ENCODE results near the gene ABHD15.

Gene ABHD15

DNA sequence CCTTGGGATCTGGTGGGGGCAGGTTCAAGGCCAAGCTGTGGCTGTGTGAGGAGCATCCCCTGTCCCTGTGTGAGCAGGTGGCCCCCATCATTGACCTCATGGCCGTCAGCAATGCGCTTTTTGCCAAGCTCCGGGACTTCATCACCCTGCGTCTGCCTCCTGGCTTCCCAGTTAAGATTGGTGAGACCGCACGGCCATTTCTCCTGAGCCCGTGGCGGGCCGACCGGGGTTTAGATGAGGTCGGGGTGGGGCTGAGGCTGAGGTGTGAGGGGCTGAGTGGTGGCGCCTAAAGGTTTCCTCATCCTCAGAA lies 45.2 kb upstream of the ABHD15 start:
- no peak overlapping the region for H3K4ac ChIP-seq (ENCODE audit: low read depth, low read length)
- no CpG with 5 or more reads among the region's 12 CpGs for WGBS (ENCODE audit: extremely low coverage, insufficient coverage, insufficient read length)
- H4K8ac ChIP-seq (ENCODE audit: low read depth, low read length): no peak overlapping the region
- no peak overlapping the region for H3K4me3 ChIP-seq (ENCODE audit: low read depth, low read length)
- no peak overlapping the region for H3K4me2 ChIP-seq (ENCODE audit: low read length)
- no peak overlapping the region for H2BK5ac ChIP-seq (ENCODE audit: low read depth, low read length, poor library complexity)
- H2BK120ac ChIP-seq (ENCODE audit: insufficient read depth, low read length, poor library complexity): no peak overlapping the region
- no peak overlapping the region for H3K9ac ChIP-seq (ENCODE audit: low read length)
- H4K12ac ChIP-seq (ENCODE audit: low read depth, low read length): no peak overlapping the region
- H4K91ac ChIP-seq (ENCODE audit: low read depth, low read length): no peak overlapping the region
- H2AK5ac ChIP-seq (ENCODE audit: low read length): no peak overlapping the region
- H3K27me3 ChIP-seq (ENCODE audit: insufficient read depth, low read length): peaks cover 12% of the 10 kb centered on the region
- DNase-seq: peak in 1 of 2 donors; percentile 58
- peaks cover 9 to 18% of the 10 kb centered on the region in 2 experiments for H3K4me1 ChIP-seq (ENCODE audit: control insufficient read depth in 1 of 2, insufficient read depth in 2 of 2, low read length in 2 of 2)
- peaks cover 1% of the 10 kb centered on the region for H3K79me1 ChIP-seq (ENCODE audit: low read length)
- no peaks in the 10 kb centered on the region for H3K36me3 ChIP-seq (ENCODE audit: control insufficient read depth in 1 of 2, insufficient read depth in 2 of 2, low read length in 2 of 2)
- no peak overlapping the region for H3K23ac ChIP-seq (ENCODE audit: low read length)
- no peak overlapping the region for H3K27ac ChIP-seq (ENCODE audit: low read depth, low read length)
- H3K79me2 ChIP-seq (ENCODE audit: control insufficient read depth, insufficient read depth, low read length, poor library complexity): no peaks in the 10 kb centered on the region
- H3K14ac ChIP-seq (ENCODE audit: low read length): no peak overlapping the region
- H3K18ac ChIP-seq (ENCODE audit: low read length): no peak overlapping the region
- peaks cover 13% of the 10 kb centered on the region for H3K9me3 ChIP-seq (ENCODE audit: insufficient read depth, low read depth, low read length)
- H2AFZ ChIP-seq (ENCODE audit: insufficient read depth, low read length, poor library complexity): no peak overlapping the region
- no peak overlapping the region for H2BK12ac ChIP-seq (ENCODE audit: low read length)

DNA sequence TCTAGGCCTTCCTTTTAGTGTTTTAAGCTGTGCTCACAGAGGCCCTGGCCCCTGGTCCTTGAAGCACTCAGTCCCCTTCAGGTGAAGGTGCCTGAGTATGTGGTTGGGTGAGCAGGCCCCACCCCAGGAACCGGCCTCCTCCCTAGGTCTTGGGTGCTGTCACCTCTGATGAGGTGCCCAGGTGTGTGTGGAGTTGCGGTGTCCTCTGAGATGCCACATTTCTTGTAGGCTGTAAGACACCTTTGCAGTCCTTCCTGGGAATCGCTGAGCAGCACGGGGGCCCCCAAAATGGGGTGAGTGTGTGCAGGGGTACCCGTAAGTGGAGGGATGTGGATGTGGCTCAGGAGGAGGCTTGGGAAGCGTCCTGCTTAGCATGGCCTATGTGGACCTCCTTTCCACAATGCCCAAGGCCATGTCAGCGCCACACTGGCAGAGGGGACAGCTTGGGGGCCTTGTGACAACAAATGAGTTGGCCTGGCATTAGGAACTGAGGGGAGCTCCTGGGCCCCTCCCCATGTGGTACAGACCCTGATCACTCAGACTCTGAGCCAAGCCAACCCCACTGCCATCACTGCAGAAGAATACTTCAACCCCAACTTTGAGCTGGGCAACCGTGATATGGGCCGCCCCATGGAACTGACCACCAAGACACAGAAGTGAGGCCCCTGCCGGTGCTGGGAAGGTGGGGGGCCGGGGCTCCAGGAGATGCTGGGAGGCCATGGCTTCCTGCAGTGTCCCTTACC lies 44.7 kb upstream of the ABHD15 start:
- Histone ChIP-seq H3K18ac (ENCODE audit: low read length) (no peak overlapping the region), H2AFZ (ENCODE audit: insufficient read depth, low read length, poor library complexity) (no peak overlapping the region), H3K4me1 (ENCODE audit: control insufficient read depth in 1 of 2, insufficient read depth in 2 of 2, low read length in 2 of 2) (peaks cover 7 to 17% of the 10 kb centered on the region in 2 experiments), H3K4me2 (ENCODE audit: low read length) (no peak overlapping the region), H4K8ac (ENCODE audit: low read depth, low read length) (no peak overlapping the region), H3K27me3 (ENCODE audit: insufficient read depth, low read length) (peaks cover 8% of the 10 kb centered on the region), H3K79me2 (ENCODE audit: control insufficient read depth, insufficient read depth, low read length, poor library complexity) (no peaks in the 10 kb centered on the region), H3K9ac (ENCODE audit: low read length) (no peak overlapping the region), H4K91ac (ENCODE audit: low read depth, low read length) (no peak overlapping the region), H3K9me3 (ENCODE audit: insufficient read depth, low read depth, low read length) (peaks cover 13% of the 10 kb centered on the region), H2BK120ac (ENCODE audit: insufficient read depth, low read length, poor library complexity) (no peak overlapping the region), H2BK12ac (ENCODE audit: low read length) (no peak overlapping the region), H2AK5ac (ENCODE audit: low read length) (no peak overlapping the region), H3K27ac (ENCODE audit: low read depth, low read length) (no peak overlapping the region), H3K79me1 (ENCODE audit: low read length) (peaks cover 1% of the 10 kb centered on the region), H3K23ac (ENCODE audit: low read length) (no peak overlapping the region), H3K4me3 (ENCODE audit: low read depth, low read length) (no peak overlapping the region), H3K14ac (ENCODE audit: low read length) (no peak overlapping the region), H2BK5ac (ENCODE audit: low read depth, low read length, poor library complexity) (no peak overlapping the region), H3K36me3 (ENCODE audit: control insufficient read depth in 1 of 2, insufficient read depth in 2 of 2, low read length in 2 of 2) (no peaks in the 10 kb centered on the region), H3K4ac (ENCODE audit: low read depth, low read length) (no peak overlapping the region), H4K12ac (ENCODE audit: low read depth, low read length) (no peak overlapping the region)
- no peak for DNase-seq
- no CpG with 5 or more reads among the region's 11 CpGs for WGBS (ENCODE audit: extremely low coverage, insufficient coverage, insufficient read length)

DNA sequence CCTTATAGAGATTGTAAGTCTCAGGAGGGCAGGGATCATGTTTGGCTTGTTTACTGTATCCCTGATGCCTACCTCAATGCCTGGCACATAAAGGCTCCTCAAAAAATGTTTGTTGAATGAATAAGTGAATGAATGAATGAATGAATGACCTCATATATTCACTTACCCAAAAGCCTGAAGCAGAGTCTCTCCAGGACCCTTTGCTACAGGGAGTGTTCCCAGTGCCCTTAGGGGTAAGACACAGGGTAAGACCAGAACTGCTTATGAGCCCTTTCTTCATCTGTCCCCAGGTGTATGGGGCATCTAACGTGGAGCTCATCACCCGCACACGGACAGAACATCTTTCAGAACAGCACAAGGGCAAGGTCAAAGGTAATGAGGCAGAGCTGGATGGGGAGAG lies 43.6 kb upstream of the ABHD15 start:
- no CpG with 5 or more reads among the region's 3 CpGs for WGBS (ENCODE audit: extremely low coverage, insufficient coverage, insufficient read length)

DNA sequence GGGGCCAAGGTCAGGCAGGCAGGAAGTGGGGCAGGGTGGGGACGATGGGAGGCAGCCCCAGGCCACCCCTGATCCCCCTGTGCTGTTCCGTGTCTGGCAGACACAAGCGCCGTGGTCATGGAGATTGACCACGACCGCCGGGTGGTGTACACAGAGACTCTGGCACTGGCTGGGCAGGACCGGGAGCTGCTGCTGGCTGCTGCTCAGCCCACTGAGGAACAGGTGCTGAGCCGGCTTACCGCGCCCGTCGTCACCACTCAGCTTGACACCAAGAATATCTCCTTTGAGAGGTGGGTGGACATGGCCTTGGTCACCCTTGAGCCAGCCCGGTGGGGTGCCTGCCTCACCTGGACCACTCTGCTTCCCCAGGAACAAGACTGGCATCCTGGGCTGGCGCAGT lies 42.1 kb upstream of the ABHD15 start:
- no peak overlapping the region for H3K4me2 ChIP-seq (ENCODE audit: low read length)
- DNase-seq: no peak
- WGBS (ENCODE audit: extremely low coverage, insufficient coverage, insufficient read length): no CpG with 5 or more reads among the region's 15 CpGs
- no peak overlapping the region for H2BK120ac ChIP-seq (ENCODE audit: insufficient read depth, low read length, poor library complexity)
- H3K14ac ChIP-seq (ENCODE audit: low read length): no peak overlapping the region
- H3K23ac ChIP-seq (ENCODE audit: low read length): no peak overlapping the region
- H4K91ac ChIP-seq (ENCODE audit: low read depth, low read length): no peak overlapping the region
- H2AFZ ChIP-seq (ENCODE audit: insufficient read depth, low read length, poor library complexity): no peak overlapping the region
- H3K79me1 ChIP-seq (ENCODE audit: low read length): peaks cover 1% of the 10 kb centered on the region
- H3K18ac ChIP-seq (ENCODE audit: low read length): no peak overlapping the region
- peaks cover 0 to 8% of the 10 kb centered on the region in 2 experiments for H3K4me1 ChIP-seq (ENCODE audit: control insufficient read depth in 1 of 2, insufficient read depth in 2 of 2, low read length in 2 of 2)
- no peak overlapping the region for H3K4me3 ChIP-seq (ENCODE audit: low read depth, low read length)
- H3K9ac ChIP-seq (ENCODE audit: low read length): no peak overlapping the region
- H2BK5ac ChIP-seq (ENCODE audit: low read depth, low read length, poor library complexity): no peak overlapping the region
- H3K9me3 ChIP-seq (ENCODE audit: insufficient read depth, low read depth, low read length): peaks cover 11% of the 10 kb centered on the region
- H2AK5ac ChIP-seq (ENCODE audit: low read length): no peak overlapping the region
- H4K12ac ChIP-seq (ENCODE audit: low read depth, low read length): no peak overlapping the region
- H4K8ac ChIP-seq (ENCODE audit: low read depth, low read length): no peak overlapping the region
- H3K27me3 ChIP-seq (ENCODE audit: insufficient read depth, low read length): no peaks in the 10 kb centered on the region
- H3K4ac ChIP-seq (ENCODE audit: low read depth, low read length): no peak overlapping the region
- H3K27ac ChIP-seq (ENCODE audit: low read depth, low read length): no peak overlapping the region
- H3K36me3 ChIP-seq (ENCODE audit: control insufficient read depth in 1 of 2, insufficient read depth in 2 of 2, low read length in 2 of 2): no peaks in the 10 kb centered on the region
- no peaks in the 10 kb centered on the region for H3K79me2 ChIP-seq (ENCODE audit: control insufficient read depth, insufficient read depth, low read length, poor library complexity)
- no peak overlapping the region for H2BK12ac ChIP-seq (ENCODE audit: low read length)

More for the DNA sequence above, 43.6 kb upstream of the ABHD15 start:
- Histone ChIP-seq H3K14ac (ENCODE audit: low read length) (no peak overlapping the region), H3K9me3 (ENCODE audit: insufficient read depth, low read depth, low read length) (peaks cover 11% of the 10 kb centered on the region), H2AFZ (ENCODE audit: insufficient read depth, low read length, poor library complexity) (no peak overlapping the region), H3K4me1 (ENCODE audit: control insufficient read depth in 1 of 2, insufficient read depth in 2 of 2, low read length in 2 of 2) (peaks cover 0 to 10% of the 10 kb centered on the region in 2 experiments), H4K12ac (ENCODE audit: low read depth, low read length) (no peak overlapping the region), H4K8ac (ENCODE audit: low read depth, low read length) (no peak overlapping the region), H3K27ac (ENCODE audit: low read depth, low read length) (no peak overlapping the region), H2BK12ac (ENCODE audit: low read length) (no peak overlapping the region), H4K91ac (ENCODE audit: low read depth, low read length) (no peak overlapping the region), H3K79me2 (ENCODE audit: control insufficient read depth, insufficient read depth, low read length, poor library complexity) (no peaks in the 10 kb centered on the region), H3K4me3 (ENCODE audit: low read depth, low read length) (no peak overlapping the region), H2BK5ac (ENCODE audit: low read depth, low read length, poor library complexity) (no peak overlapping the region), H3K36me3 (ENCODE audit: control insufficient read depth in 1 of 2, insufficient read depth in 2 of 2, low read length in 2 of 2) (no peaks in the 10 kb centered on the region), H3K4me2 (ENCODE audit: low read length) (no peak overlapping the region), H3K27me3 (ENCODE audit: insufficient read depth, low read length) (no peaks in the 10 kb centered on the region), H2AK5ac (ENCODE audit: low read length) (no peak overlapping the region), H3K18ac (ENCODE audit: low read length) (no peak overlapping the region), H3K4ac (ENCODE audit: low read depth, low read length) (no peak overlapping the region), H3K23ac (ENCODE audit: low read length) (no peak overlapping the region), H3K9ac (ENCODE audit: low read length) (no peak overlapping the region), H3K79me1 (ENCODE audit: low read length) (peaks cover 1% of the 10 kb centered on the region), H2BK120ac (ENCODE audit: insufficient read depth, low read length, poor library complexity) (no peak overlapping the region)
- no peak for DNase-seq
